KOPT-K1 (cell line): Measurements from ENCODE around the gene CAB39.

Source experiments
- H3K27ac ChIP-seq: fragments of 200-600 bp; sonication (generic); 2 replicates; pipeline ENCODE4 v1.5.1; 2016; ENCODE audit warnings: antibody characterized with exemption, mild to moderate bottlenecking, low read depth, low read length; ENCODE audit not compliant: poor library complexity, severe bottlenecking
- H3K36me3 ChIP-seq: fragments of 200-600 bp; sonication (generic); 2 replicates; pipeline ENCODE4 v1.5.1; 2017; ENCODE audit warnings: antibody characterized with exemption, mild to moderate bottlenecking, low read length, moderate library complexity; ENCODE audit not compliant: insufficient read depth
- H3K9me3 ChIP-seq: fragments of 200-600 bp; sonication (generic); 2 replicates; pipeline ENCODE4 v1.5.1; 2017; ENCODE audit warnings: antibody characterized with exemption, low read length, mild to moderate bottlenecking; ENCODE audit not compliant: insufficient read depth, poor library complexity, severe bottlenecking

The CAB39 gene

DNA sequence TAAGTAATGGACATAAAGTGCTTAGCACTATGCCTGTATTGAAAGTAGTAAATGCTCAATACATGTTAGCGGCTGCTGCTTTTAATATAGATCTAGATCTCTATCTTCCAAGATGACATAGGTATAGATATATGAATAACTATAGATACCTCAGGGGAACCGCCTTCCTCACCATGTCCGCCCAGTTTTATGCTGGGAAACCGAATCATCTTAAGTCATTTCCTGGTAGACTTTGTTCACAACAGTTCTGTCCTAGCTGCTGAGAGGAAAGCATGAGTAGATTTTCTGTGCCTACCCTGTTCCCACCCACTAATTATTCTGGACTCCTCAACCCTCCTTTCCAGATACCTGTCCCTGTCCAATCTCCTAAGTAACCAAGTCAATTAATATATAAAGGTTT lies 130.5 kb downstream of the CAB39 start:
- no peaks in the 10 kb centered on the region for H3K36me3 ChIP-seq
- H3K9me3 ChIP-seq: peaks cover 9% of the 10 kb centered on the region
- no peak overlapping the region for H3K27ac ChIP-seq

DNA sequence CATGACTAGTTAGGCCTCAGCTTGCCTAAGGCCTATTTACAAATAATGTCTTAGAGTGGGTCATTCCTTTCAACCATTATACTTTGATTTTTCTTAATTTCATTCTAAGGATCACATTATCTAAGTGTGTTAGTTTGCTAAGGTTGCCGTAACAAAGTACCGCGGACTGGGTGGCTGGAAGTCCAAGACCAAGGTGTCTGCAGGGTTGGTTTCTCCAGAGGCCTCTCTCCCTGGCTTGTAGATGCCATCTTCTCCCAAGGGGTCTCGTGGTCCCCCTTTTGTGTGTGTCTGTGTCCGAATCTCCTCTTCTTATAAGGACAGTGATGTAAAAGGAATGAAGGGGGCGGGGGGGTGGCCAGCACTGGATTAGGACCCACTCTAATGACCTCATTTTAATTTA lies 133.7 kb downstream of the CAB39 start:
- no peaks in the 10 kb centered on the region for H3K36me3 ChIP-seq
- H3K9me3 ChIP-seq: no peaks in the 10 kb centered on the region
- H3K27ac ChIP-seq: no peak overlapping the region

DNA sequence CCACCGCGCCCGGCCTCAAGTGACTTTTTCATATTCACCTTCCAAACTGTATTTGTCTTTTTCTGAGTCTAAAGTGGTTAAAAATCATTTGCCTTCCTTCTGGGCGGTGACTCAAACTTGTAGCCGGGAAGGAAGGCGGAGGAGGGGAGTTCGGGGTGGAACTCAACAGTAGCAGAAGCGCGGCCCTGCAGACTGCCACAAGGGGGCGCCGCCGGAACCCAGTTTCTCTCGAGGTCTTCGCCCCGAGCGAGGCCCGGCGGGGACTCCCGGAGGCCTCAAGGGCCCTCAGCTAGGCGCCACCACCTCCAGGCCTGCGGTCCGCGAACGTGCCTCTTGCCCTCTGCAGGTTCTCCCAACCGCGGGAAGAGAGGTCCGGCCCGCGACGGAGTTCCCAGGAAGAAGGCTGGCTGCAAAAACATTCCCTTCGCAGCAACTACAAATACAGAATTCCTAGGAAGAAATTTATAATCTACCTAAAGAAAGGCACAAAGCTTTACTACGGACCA lies 135.3 kb downstream of the CAB39 start:
- Histone ChIP-seq H3K9me3 (no peaks in the 10 kb centered on the region), H3K27ac (no peak overlapping the region), H3K36me3 (no peaks in the 10 kb centered on the region)

DNA sequence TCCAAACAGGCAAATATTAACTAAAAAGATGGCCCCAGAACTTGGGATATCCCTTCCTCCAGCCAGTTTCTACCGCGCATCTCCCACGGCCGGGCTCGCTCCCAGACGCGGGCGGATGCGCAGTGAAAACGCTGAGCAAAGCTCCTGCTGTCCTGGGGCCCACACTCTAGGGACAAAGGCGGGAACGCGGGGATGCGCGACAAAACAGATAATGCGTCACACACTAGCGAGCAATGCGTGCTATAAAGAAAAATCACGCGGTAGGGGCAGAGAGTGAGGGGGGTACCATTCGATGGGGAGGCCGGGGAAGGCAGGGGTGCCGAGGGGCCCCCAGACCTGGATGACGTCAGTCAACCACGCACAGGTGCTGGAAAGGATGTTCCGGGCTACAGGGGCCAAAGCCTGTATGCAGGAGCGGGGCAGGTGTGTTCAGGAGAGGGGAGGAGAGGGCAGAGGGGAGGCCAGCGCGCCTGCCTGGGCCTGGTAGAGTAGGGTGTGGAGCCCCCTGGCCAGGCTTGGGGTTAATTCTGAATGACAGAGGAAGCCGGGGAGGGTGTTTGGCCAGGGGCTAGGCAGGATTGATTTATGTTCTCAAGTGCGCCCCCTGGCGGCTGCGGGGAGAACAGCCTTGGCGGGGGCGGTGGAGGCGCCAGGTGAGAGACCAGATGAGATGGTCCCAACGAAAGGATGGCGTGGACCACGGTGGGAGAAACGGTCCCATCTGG lies 137.2 kb downstream of the CAB39 start:
- Histone ChIP-seq H3K9me3 (no peaks in the 10 kb centered on the region), H3K27ac (no peak overlapping the region), H3K36me3 (no peaks in the 10 kb centered on the region)

DNA sequence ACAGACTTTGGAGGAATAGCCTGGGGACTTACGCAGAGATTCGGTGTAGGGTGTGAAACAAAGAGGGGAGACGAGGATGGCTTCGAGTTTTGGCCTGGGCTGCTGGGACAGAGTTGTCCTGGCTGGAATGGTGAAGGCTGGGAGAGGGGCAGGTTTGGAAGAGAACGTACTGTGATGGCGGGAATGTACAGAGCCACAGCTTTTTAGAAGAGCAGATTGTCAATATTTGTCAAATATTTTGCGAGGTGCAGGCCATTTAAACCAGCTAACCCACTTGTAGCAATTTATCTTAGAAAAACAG lies 137.7 kb downstream of the CAB39 start:
- Histone ChIP-seq H3K27ac (no peak overlapping the region), H3K36me3 (no peaks in the 10 kb centered on the region), H3K9me3 (no peaks in the 10 kb centered on the region)

DNA sequence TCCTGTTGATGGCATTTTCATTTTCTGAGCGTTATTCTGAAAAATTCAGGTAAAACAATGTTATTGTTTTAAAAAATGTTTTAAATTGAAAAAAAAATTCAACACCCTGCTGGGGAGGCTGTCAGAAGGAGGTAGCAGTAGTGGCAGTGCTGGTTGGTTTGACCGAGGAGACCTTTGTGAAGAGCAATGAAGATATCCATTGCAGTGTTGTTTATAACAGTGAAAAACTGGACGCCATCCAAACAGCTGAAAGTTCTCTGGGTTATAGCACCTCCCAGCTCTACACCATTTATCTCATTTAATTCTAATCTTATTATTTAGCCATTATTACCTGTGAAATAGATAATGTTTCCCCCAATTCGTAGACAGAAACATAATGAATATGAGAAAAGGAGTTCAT lies 139.5 kb downstream of the CAB39 start:
- H3K36me3 ChIP-seq: no peaks in the 10 kb centered on the region
- no peak overlapping the region for H3K27ac ChIP-seq
- no peaks in the 10 kb centered on the region for H3K9me3 ChIP-seq

DNA sequence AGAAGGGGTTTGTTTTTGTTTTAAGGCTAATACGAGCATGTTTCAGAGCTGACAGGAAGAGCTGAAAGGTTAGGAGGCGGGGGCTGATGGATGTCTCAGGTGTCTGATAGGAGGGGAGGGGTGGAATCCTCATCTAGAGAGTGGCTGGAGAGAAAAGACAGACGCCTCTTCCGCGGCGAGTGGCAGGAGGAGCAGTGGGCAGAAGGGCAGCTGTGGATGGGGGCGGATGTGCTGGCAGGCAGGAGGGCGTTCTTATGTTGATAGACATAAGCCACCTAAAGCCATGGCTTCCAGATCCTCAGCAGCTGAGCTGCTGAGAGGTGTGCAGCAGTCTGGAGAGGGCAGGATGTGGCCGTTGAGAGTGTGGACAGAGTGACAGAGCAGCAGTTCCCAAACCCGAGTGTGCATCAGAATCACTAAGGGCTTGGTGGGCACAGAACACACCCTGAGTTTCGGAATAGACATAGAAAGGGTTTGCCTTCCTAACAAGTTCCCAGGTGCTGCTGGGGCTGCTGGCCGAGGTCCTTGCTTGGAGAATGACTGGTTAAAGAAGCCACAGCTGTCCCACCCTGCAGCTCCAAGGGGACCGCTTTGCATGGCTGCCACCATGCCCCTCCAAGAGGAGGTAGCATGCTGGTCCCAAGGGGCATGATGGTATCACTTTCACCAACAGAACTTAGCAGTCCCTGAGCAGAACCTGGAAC lies 149.1 kb downstream of the CAB39 start:
- no peaks in the 10 kb centered on the region for H3K9me3 ChIP-seq
- H3K27ac ChIP-seq: no peak overlapping the region
- no peaks in the 10 kb centered on the region for H3K36me3 ChIP-seq

DNA sequence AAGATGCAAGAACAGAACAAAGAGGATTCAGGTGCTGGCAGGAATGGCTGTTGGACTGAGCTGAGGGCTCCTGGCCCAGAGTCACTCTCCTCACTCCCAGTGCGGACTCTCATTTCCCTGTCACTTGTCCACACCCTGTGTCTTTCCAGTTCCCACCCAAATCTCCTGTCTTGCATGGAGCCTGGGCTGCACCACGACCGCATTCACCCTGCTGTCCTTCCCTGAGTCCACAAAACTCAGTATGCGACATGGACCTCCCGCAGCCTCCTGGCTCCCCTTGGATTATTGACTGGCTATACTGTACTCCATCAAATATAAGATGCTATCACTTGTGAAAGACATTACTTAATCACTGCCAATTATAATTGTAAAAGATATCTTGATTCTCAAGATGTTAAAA lies 149.7 kb downstream of the CAB39 start:
- H3K36me3 ChIP-seq: no peaks in the 10 kb centered on the region
- no peak overlapping the region for H3K27ac ChIP-seq
- H3K9me3 ChIP-seq: no peaks in the 10 kb centered on the region

DNA sequence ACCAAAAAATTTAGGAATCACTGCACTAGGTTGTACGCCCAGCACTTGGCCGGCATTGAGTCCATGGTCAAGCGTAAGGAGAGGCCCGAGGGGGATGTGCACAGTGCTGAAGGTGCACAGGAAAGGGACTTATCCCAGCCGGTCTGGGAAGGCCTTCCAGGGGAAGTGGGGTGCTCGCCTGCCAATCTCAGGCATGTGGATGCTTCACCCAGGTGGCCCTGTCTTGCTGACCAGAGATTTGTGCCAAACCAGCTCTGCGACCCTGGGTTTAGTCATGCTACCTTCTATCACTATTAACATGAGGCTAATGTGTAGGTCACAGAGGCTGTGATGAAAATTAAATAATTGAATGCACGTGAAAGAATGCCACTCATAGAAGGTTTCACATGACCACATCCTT lies 150.4 kb downstream of the CAB39 start:
- Histone ChIP-seq H3K27ac (no peak overlapping the region), H3K36me3 (no peaks in the 10 kb centered on the region), H3K9me3 (no peaks in the 10 kb centered on the region)

DNA sequence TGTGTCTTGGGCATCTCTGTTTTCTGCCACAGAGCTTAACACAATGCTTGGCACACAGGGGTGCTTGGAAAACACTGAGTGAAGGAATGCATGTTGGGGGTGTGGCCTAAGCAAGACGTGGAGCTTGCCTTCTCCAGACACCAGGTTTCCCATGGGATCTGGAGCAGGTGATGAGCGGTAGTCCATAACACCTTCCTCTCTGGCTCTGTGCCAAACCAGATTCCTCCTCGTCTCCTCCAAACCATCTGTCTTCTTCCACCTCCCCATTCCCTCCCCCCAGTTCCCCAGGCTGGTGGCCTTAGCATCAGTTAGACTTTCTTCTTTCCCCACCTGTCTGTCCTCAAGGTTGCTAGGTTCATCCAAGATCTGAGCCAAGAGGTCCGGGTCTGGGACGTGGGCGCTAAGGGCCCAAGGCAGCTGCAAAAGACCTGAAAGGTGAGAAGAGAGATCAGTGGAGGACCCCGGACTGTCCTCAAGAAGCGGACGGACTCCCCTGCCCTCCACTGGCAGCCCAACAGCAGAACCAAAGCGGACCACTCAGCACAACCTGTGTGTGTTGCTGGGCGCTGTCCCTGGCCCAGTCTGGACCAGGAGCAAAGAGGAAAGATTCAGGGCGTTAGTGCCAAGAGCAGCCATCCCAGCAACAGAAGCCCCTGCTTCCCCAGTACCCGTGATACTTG lies 150.9 kb downstream of the CAB39 start:
- Histone ChIP-seq H3K36me3 (no peaks in the 10 kb centered on the region), H3K27ac (no peak overlapping the region)

DNA sequence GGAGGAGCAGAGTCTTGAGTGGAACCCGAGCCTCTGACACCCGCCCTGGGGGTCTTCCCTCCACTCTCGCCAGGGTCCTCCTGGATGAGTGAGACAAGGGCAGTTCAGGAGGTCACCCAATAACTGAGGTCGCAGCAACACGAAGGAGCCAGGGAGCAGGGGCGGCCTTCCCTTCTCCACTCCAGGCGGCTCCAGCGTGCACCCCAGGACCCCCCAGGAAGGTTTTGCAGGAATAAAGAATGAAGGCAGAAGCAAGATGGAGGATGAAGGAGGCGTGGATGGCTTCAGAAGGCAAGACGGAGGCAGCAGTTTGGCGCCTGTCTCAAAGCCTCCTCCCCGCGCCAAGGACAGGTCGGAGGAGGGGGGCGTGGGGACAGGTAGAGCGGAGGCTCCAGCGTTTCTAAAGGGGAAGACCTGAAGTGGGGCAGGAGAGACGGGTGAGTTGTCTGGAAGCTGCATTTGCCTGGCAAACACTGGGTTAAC lies 151.5 kb downstream of the CAB39 start:
- H3K36me3 ChIP-seq: no peaks in the 10 kb centered on the region
- no peaks in the 10 kb centered on the region for H3K9me3 ChIP-seq
- peak overlapping the region; percentile 56 for H3K27ac ChIP-seq

More for the DNA sequence above, 150.9 kb downstream of the CAB39 start:
- no peaks in the 10 kb centered on the region for H3K9me3 ChIP-seq

DNA sequence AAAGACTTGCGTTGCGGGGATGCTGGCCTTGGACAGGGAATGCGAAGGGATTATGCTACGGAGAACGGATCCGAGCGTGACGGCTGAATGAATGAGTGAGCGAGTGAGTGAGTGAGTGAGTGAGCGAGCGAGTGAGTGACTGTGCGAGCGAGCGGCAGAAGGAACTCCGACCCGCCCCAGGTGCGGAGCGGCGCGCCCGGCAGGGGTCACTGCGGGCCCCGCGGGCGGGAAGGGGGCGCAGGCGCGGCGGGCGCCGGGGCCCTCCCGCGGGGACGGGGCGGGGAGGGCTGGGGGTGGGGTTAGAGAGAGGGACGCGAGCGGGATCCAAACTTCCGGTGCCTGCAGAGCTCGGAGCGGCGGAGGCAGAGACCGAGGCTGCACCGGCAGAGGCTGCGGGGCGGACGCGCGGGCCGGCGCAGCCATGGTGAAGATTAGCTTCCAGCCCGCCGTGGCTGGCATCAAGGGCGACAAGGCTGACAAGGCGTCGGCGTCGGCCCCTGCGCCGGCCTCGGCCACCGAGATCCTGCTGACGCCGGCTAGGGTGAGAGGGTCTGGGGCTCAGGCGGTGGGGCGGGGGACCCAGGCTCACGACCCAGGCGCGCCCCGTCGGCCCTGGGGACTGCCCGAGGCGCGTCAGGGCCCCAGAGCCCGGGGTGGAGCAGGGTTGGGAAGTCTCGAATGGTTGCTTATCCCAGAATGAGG lies 152.1 kb downstream of the CAB39 start, which contains the start of gene ITM2C:
Gene ITM2C, plus strand, starts transcription at position 338 of the 702 bp plus-strand sequence. Its CDS starts 84 bp downstream, at position 422.
- peak within 1 kb of the TSS; percentile 56 for H3K27ac ChIP-seq
- H3K36me3 ChIP-seq: no peaks in the 10 kb centered on the region
- no peaks in the 10 kb centered on the region for H3K9me3 ChIP-seq

DNA sequence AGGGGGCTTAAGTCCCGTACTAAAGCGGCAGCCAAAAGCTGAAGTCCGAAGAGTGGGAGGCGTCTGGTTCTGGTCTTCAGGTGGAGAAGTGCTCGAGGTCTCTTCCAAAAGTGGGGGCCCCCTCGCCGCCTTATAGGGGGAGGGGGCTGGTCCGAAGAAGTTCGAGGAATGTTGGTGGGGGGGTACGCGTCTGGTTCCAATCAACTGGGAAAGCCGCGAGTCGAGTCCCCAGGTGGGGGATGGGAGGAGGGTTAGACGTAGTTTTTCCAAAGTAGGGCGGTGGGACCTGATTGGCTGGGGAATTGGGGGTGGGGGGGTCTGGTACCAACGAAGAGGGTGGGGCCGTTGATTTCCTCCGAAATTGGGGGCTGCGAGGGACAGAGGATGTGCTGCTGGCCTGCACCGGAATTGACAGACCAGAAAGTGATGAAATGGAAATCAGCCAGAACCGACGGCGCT lies 152.7 kb downstream of the CAB39 start:
- H3K9me3 ChIP-seq: no peaks in the 10 kb centered on the region
- peak overlapping the region; percentile 56 for H3K27ac ChIP-seq
- H3K36me3 ChIP-seq: no peaks in the 10 kb centered on the region

DNA sequence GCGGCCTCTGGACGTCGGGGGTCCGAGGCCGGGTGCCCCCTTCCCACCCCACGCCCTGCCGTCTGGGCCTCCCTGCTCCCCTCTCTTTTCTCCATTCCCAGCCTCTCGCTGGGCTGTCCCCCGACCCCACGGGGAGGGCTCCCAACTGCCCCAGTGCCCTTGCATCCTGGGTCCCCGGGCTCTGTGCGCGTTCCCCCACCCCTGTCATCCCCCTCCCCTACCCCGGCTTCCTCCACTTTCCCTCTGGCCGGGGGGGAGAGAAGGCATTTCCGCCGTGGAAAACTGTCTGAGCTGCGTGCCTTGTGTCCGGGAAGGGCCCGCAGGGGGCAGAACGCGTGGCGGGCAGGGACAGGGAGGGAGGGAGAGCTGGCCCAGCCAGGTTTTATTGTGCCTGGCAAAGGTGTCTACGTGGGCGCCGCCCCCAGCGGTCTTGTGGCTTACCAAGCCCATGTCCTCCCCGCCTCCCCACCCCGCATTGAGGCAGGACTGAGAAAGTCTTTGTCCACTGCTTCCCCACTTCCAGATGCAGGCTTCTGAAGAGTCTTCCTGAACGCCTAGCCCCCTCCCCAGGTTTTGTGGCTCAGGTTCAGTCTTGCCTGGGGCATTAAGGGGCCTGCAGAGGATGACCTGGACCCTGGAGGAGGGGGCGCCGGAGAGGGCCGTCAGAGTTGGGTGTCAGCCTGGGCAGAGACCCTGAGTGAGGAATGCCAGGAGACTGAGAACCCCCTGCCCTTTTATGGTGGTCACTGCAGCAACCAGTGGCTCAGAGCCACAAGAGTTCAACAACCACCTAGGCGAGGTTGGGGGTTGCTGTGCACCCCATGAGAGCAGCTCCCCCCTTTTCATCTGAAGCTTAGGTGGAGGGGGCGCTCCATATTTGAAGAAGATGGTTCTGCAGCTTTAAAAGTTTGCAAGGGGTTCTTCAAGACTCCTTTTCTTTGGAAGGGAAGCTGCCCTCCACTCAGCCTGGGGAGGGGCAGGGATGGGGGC lies 153.4 kb downstream of the CAB39 start:
- H3K36me3 ChIP-seq: no peaks in the 10 kb centered on the region
- no peaks in the 10 kb centered on the region for H3K9me3 ChIP-seq
- H3K27ac ChIP-seq: peak overlapping the region; percentile 56
